NCI-H2171 treated with DMSO at 0.1 percent for 48 hours (cell line): ENCODE results near the gene ST6GALNAC3.

Experiments used
- DNase-seq: peaks from one replicate; lab custom pipeline; 2025; lab: John Stamatoyannopoulos, UW

Gene ST6GALNAC3

DNA sequence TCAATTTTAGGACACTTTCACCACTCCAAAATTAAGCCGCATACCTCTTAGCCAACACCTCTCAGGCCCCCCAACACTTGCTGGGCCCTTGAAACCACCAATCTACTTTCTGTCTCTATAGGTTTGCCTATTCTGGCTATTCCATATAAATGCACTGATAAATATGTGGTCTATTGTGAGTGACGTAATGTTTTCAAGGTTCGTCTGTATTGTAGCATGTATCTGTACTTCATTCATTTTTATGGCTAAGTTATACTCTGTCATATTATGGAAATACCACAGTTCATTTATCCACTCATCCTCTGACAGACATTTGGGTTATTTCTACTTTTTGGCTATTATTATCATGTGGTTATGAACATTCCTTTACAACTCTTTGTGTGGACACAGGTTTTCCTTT lies 432.8 kb downstream of the ST6GALNAC3 start:
- DNase-seq, result no peak

DNA sequence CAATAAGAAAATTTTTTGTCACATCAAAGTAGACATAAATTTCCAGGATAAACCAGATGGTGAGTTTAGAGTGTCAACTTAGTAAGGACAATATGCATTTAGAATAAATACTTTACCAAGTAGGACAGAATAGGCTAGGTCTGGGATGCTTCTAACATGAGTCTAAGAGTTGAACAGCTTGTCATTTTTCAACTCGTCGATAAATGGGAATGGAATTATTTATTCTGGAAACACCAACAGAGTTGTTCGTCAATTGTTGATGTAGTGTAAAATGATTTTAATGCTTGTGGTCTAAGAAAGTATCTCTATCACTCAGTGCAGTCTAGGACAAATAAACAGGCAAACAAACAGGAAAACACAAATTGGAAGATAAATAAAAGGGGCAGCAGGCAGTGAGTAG lies 434.3 kb downstream of the ST6GALNAC3 start:
- no peak for DNase-seq

DNA sequence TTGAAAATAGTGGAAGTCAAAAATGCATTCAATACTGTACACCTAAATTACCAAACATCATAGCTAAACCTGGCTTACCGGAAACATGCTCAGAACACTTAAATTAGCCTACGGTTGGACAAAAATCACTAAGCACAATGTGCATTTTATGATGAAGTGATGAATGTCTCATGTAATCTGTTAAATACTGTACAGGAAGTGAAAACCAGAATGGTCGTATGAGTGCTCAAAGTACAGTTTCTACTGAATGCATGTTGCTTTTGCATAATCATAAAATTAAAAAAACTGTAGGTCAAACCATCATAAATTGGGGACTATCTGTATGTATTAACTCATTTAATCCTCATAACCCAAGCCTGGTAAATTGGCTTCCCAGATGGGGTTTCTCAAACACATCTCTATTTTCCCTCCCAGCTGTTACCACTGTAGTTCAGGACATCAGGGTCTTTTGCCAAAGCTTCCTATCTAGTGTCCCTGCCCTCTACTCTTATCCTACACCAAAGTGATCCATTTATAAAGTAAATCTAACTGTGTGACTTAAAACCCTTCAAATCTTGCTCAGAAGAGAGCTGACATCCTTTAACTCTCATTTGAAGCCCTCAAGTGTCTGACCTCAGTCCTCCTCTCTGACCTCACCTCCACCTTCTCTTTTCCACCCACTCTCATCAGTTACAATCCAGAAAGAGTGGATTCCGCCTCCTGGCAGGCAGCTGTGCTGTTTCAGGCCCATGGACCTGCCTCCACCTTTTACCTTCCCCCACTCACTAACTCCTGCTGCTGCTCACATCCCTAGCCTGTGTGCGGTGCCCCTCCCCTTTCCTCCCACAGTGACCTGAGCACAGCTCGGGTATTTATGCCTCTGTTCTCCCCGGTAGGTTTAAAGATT lies 436.4 kb downstream of the ST6GALNAC3 start:
- no peak for DNase-seq

DNA sequence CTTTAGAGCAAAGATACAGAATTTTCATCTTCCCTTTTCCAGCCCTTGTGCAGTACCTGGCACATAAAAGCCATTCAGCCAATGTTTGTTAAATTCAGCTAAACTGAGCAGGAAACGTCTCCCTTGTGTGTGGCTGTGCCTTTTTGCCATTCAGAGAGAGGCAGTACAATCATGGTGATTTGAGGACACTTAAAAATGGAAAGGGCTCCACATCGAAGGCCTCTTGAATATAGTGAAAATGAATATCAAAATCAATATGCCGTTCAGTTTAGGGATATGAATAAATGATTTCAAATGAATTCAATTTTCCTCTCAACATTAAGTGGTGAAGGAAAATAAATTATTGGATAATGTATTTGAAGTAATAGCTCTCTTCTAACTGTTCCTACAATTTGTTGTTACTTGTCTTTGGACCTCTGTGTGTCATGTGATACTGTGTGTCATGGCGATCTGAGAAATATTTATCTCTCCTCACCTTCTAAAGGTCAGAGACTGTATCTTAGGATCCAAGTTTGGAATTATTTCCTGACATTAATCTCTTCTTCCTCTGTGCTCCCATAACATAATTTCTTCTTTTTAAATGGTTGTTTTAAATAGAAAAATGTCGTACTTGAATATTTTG lies 437.1 kb downstream of the ST6GALNAC3 start:
- no peak for DNase-seq

DNA sequence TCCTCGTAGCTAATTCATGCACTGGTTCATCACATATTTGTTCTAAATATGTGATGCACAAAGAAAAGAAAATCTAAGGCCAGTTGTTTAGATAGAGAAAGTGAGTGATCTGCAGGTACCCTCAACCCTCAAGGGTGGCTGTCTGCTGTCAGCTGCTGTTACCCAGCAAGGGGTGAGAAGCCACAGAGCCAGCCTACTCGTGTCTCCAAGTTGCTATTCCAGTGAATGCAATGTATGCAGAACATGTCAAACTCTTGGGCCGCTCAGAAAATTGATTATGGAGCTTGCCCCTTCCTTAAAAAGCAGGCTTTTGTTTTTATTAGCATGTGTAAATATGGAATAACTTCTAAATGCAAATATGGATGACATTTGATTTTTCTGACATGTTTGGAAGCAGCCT lies 456.4 kb downstream of the ST6GALNAC3 start:
- no peak for DNase-seq

DNA sequence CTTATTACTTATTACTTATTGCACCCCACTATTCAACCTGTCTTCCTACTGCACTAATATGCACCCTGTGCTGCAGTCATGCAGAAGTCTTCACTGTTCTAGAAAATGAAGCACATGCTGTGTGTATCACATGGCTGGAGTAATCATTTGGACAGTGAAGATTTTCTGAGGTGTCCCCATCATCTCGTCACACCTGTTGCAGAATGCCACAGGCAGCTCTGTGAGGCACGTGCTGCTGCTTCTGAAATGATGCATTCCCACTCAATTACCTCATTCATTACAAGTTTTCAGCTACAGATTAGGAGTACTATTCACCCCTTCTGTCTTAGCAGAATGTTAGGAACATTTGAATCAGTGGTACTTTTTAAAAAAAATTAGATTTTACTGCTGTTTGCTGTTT lies 467.1 kb downstream of the ST6GALNAC3 start:
- DNase-seq, result no peak

DNA sequence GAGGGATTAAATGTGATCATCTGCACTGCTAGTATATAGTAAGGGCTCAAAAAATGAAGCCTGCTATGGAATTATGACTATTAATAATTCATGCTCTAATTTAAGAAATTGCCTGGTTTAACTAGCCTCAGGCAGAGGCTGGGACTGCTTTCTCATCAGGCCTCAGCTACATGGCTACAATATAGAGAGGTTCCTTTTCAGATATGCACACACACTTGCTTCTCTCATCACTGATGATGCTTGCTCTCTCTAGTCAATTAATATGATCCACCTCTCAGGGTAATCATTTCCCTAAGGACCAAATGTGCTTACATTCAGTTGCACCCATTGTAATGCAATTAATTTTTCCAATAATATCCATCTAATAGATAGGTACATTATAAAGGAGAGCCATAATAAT lies 467.8 kb downstream of the ST6GALNAC3 start:
- DNase-seq, result no peak

DNA sequence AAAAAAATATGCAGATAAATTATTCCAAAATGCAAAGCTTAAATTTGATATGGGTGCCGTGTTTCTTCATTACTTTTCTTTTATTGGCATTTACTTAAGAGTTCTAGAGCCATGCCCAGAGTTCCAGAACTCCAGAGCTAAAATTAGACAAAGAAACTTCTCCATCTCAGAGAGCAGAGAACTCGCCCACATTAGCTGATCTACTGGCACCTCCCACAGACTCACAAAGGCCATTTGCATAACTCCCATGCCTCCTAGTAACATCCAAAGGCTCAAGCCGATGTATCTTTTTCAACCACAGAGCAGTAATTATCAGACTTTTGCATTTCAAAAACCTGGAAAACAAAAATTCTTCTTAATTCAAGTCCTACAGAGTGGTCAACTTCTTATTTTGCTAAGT lies 468.9 kb downstream of the ST6GALNAC3 start:
- no peak for DNase-seq

DNA sequence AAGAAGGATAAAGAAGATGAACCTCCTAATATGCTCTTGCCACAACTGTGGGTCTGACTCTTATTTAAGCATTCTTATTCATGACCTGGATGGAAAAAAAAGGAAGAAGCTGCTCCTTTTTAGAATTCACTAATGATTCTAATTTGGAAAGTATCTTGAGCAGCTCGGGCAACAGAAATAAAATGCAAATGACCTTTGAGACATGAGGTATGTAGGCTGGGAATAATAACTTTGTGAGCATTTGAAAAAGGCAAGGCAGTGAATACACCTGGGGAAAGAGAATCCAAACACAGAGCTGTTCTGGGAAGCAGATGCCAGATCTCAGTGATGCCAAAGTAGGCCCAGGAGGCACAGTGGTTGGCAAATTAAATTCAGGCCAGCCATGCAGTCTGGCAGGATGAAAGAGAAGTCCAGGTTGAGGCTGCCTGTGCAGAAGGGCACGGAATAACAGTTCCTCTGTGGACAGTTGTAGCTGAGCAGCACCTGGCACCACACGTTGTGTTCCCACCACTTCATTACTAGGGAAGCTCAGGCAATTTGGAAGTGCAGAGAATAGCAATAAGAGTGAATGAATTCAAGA lies 471.9 kb downstream of the ST6GALNAC3 start:
- peak; percentile 64 for DNase-seq

DNA sequence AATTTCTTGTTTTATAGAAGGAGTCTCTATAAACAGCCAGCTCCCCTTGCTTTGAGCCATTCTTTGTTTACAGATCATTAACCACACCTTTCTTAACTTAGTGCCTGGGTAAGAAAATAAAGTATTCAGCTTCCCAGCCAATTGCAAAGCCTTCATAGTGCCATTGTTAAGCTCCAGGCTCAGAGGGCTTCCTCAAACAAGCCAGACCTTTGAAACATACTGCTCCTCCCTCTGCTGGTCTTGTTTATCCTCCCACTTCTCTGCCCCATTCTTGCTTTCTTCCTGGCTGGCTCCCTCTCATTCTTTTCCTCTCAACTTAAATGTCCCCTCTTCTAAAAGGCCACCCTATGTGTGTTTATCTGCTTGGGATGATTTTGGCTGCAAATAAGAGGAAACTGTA lies 473.4 kb downstream of the ST6GALNAC3 start:
- DNase-seq, result no peak

DNA sequence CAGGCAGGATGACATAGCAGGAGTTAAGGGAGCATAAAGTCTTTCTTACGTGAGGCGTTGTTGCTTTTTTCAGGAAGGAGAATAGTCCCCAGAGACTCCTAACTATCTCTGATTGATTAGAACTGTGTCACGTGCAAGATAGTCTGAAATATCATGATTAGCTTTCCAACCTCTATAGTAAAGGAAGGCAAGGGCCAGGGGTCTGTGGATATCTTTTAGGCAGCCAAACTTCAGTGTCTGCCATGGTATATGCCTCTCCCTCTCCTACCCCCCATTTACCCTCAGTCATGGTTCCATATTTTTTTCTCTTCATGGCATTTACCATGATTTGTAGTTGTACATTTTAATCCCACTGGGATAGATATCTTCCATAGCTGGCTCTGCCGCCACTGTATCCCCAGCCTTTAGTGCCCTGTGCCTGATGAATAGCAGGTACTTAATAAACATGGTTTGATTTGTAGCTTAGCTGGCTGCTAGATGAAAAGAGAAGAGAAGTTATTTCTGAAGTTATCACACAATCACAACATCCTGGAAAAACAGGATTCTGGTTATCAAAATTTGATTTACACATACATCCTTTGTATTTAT lies 474.1 kb downstream of the ST6GALNAC3 start:
- no peak for DNase-seq

DNA sequence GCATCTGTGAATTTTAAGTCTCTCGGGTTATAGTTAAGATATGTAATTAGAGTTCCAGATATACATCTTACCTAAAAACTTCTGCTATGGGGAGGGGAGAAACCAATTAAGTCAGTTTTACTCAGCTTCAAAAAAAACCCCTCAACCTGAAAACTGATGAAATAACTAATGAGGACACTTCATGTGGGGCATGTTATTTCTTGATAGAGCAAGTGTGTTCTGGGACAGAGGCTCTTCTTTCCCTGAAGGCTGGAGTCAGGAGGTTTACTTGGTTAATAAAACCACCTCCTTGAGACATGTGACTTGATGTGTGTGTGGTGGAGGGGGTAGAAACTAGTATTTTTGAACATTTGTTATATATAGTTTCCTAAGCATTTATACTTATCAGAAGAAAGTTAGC lies 479.7 kb downstream of the ST6GALNAC3 start:
- DNase-seq, result no peak

DNA sequence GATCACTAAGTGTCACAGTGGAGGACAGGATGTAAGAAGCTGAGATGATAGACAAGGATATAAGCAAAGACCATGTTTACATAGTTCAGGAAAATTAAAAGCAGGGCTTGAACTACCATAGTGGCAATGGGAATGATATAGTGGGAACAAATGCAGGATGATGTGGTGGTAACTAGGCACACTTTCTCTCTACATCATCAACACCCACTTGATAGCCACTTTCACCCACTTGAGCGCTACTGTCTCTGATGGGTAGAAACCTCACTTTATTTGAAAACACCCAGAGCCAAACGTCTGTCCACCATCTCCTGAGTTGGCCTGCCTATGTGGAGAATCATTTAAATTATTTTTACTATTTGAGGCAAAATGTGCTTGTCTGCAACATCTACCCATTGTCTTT lies 487.7 kb downstream of the ST6GALNAC3 start:
- DNase-seq, result no peak

DNA sequence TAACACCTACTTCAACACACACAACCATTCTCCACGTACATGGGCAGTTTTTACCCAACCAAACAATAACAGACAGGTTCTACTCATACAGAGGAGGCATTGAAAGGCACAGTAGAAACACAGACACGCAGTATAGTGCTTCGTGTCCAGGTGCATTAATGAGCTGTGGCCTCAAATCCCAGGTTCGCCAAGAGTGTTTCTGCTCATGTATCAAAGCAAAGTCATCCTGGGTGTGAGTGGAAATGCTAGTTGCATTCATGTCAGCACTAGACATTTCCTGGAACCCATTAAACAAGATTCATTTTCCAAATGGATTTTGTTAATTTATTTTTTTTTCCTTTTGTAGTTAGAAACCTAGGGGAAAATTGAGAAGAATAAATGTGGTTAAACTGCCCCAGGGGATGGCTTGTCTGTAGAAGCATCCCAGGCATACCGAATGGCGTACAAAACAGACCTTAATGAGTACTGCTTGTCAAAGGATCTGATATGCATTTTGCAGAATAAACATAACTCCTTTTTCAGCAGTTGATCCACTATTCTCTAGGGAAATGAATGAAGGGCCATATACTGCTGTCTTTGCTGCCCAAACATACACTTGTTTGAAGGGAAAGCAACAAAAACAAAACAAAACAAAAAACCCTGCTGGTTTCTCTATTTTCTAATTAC lies 494.2 kb downstream of the ST6GALNAC3 start:
- DNase-seq, result no peak

DNA sequence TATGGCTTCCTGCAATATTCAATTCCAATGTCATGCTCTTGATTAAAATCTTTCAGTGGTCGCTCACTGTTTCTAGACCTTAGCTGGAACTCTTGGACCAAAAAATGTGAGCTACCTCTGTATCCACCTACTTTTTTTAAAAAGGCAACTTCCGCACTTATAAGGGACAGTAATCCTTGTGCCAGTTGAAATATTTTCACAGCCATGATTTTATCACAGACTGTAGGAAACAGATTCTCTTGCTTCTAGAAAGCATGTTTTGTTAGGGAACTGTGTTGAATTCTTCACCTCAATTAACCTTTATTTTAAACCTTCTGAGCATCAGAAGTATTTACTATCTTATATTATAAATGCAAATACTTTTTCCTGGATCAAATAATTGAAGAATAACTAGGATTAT lies 496.7 kb downstream of the ST6GALNAC3 start:
- no peak for DNase-seq

DNA sequence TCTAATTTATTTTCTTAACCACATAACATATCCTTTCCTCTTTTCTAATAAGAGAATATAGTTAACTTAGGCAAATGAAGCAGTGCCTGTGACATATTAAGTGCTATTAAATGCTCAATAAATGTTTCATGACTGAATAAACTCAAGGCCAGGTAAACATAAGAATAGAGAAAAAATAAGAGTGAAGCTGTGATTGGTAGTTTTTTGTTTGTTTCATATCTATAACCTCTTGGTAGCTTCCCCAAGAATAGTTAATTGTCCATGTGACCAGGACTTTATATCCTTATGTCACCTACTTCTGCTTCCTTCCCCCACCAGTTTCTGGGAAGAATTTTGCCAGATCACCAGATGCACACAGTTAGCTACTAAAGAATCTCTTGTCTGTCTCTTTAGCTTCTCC lies 497.7 kb downstream of the ST6GALNAC3 start:
- no peak for DNase-seq

DNA sequence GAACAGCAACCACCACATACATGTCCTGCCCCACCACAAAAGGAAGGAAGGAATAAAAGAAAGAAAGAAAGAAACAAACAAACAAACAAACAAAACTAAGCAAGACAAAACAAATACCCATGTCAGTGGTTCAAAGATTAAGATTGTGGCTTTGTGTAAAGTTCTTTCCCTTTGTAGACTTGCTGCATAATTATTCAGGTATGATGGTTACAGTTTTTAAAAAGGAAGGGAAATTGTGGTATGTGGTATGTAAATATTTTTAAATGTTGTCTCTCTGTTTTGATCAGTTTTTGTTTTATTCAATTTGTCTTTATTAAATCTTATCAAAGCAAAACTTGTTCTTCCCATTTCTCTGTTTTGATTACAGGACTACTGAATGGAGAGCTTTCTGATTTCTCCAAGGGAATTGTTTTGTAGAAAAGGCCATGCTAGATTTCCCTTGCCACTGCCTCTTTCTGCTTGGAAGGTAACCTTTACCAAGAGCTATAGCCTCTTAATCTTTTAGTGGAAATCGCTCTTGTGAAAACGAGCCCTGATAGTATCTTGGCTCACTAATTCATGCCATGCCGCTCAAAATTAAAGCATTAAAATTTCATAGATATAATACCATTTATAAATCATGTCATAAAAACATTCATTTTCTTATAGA lies 502.5 kb downstream of the ST6GALNAC3 start:
- peak; percentile 53 for DNase-seq

DNA sequence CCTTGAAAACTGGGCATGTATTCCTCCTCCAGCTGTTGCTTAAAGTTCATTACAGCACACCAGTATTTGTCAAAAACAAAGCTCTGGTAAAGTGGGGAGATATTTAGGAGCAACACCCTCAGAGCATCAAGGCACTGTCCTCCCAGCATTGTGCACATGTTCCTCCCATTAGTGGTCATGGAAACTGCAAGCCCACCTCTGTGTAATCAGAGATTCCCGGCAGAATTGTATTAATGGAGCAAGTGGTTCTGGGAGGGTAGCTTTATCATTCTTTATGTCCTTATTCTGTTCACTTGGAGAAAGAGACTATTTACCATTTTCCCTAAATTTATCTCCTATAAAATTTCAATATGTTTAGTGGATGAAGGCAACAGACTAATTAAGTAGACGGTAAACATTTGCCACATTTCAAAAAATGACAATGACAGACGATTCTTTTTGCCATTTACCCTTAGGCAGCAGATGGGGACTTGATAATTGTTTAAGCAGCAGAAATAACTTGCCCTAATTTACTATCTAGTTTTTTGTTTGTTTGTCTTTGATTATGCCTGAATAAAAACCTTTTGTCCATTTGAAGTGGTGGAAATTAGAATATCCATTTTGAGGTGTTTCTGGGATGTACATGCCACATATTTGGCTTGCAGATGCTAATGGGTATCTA lies 503.1 kb downstream of the ST6GALNAC3 start:
- peak; percentile 94 for DNase-seq

DNA sequence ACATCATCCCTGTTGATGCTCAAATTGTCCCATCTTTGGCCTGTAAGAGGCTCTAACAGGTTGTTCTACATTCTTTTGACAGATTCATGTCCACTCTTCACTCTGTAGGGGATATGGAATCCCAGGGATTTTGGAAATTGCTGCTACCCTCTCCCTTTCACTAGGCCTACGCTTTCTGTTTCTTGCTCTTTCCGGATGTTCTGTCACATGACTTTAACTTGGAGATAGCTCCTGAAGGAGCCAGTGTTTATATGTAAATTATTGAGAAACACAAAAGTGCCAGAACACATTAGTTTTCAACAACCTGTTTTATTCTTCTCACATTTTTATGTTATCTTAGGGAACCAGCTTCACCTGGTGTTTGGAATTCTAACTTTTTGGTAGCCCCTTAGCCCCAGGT lies 505.7 kb downstream of the ST6GALNAC3 start:
- DNase-seq, result no peak

DNA sequence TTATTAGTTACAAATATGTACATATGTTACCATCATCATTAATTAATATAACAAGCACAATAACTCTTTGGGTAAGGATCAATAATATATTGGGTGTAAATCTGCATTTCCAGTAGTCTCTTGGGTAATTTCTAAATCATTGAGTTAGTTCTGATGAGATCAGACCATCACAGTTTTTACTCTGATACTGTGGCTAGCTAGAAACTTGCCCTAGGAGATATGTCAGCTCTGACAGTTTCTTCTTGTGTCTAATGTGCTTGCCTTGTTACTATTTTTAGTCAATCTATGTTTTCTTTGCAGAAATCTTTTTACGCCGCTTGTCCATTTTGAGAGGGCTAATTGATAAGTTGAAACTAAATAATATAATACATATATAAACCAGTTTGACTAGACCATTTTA lies 507.2 kb downstream of the ST6GALNAC3 start:
- no peak for DNase-seq

DNA sequence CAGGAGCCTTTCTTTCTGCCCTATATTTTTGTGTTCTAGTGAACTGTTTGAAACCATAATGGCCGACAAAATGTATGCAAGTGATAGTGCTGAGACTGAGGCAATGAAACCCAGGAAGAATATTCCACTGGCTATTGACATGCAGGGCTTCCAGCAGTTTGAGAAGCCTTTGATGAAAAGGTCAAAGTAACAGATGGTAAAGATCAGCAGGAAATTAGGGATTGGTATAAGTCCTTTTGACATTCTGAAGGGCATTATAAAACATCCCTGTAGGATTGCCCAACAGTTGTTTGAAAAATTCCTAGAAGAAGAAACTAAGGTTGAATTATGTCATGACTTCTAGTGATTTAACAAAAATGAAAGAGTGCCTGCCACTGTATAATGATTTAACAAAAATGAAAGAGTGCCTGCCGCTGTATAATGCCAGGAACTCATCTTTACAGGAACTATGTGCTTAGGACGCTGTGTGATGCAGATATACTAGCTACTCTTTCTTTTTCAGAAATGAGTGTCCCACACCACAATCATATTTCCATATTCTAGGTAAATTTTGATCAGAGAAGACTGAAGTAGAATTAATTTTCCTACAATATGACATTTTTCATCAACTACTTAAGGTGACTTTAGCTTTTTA lies 508.8 kb downstream of the ST6GALNAC3 start:
- no peak for DNase-seq
